HEK293 (cell line): ENCODE measurements around the gene SMIM41.

Source experiments
- GLI4 ChIP-seq: fragments of 450-650 bp; formaldehyde crosslinking; IDR thresholded peaks from 2 replicates; pipeline ENCODE4 v1.5.1; 2016; ENCODE audit warnings: missing biosample characterization, missing genetic modification characterization
- KLF10 ChIP-seq: fragments of 450-650 bp; IDR thresholded peaks from 2 replicates; pipeline ENCODE4 v1.5.1; 2018; ENCODE audit warnings: missing biosample characterization, mild to moderate bottlenecking, missing genetic modification characterization
- PATZ1 ChIP-seq: fragments of 450-650 bp; formaldehyde crosslinking; IDR thresholded peaks from 2 replicates; pipeline ENCODE4 v1.5.1; 2016; ENCODE audit warnings: missing biosample characterization, missing genetic modification characterization
- RBAK ChIP-seq: fragments of 450-650 bp; formaldehyde crosslinking; IDR thresholded peaks from 2 replicates; pipeline ENCODE4 v1.5.1; 2016; ENCODE audit warnings: missing biosample characterization, missing genetic modification characterization
- SETDB1 ChIP-seq: IDR thresholded peaks from one replicate; pipeline ENCODE4 v1.6.1; 2017; ENCODE audit warnings: mild to moderate bottlenecking, low read length, moderate library complexity, mixed read lengths; ENCODE audit not compliant: insufficient read length
- TSHZ1 ChIP-seq: fragments of 450-650 bp; formaldehyde crosslinking; IDR thresholded peaks from 2 replicates; pipeline ENCODE4 v1.5.1; 2016; ENCODE audit warnings: missing biosample characterization, missing genetic modification characterization, borderline replicate concordance
- ZBTB10 ChIP-seq: fragments of 450-650 bp; formaldehyde crosslinking; IDR thresholded peaks from 2 replicates; pipeline ENCODE4 v1.5.1; 2016; ENCODE audit warnings: missing biosample characterization, missing genetic modification characterization
- ZFP41 ChIP-seq: fragments of 450-650 bp; formaldehyde crosslinking; IDR thresholded peaks from 2 replicates; pipeline ENCODE4 v1.5.1; 2016; ENCODE audit warnings: missing biosample characterization, missing genetic modification characterization, borderline replicate concordance
- ZNF148 ChIP-seq: fragments of 450-650 bp; formaldehyde crosslinking; IDR thresholded peaks from 2 replicates; pipeline ENCODE4 v1.5.0; 2017; ENCODE audit warnings: missing biosample characterization, missing genetic modification characterization, borderline replicate concordance
- ZNF169 ChIP-seq: fragments of 450-650 bp; formaldehyde crosslinking; IDR thresholded peaks from 2 replicates; pipeline ENCODE4 v1.5.1; 2016; ENCODE audit warnings: missing biosample characterization, missing genetic modification characterization
- ZNF223 ChIP-seq: fragments of 450-650 bp; formaldehyde crosslinking; IDR thresholded peaks from 2 replicates; pipeline ENCODE4 v1.5.1; 2016; ENCODE audit warnings: missing biosample characterization, missing genetic modification characterization
- ZNF239 ChIP-seq: fragments of 450-650 bp; formaldehyde crosslinking; IDR thresholded peaks from 2 replicates; pipeline ENCODE4 v1.5.1; 2016; ENCODE audit warnings: missing biosample characterization, missing genetic modification characterization
- ZNF248 ChIP-seq: fragments of 450-650 bp; formaldehyde crosslinking; IDR thresholded peaks from 2 replicates; pipeline ENCODE4 v1.5.1; 2017; ENCODE audit warnings: missing biosample characterization, missing genetic modification characterization
- ZNF266 ChIP-seq: fragments of 450-650 bp; formaldehyde crosslinking; IDR thresholded peaks from 2 replicates; pipeline ENCODE4 v1.5.1; 2016; ENCODE audit warnings: missing biosample characterization, missing genetic modification characterization, low read depth
- ZNF292 ChIP-seq: fragments of 450-650 bp; formaldehyde crosslinking; IDR thresholded peaks from 2 replicates; pipeline ENCODE4 v1.5.1; 2016; ENCODE audit warnings: low read depth, missing biosample characterization, missing genetic modification characterization, borderline replicate concordance
- ZNF354C ChIP-seq: fragments of 450-650 bp; formaldehyde crosslinking; IDR thresholded peaks from 2 replicates; pipeline ENCODE4 v1.5.1; 2016; ENCODE audit warnings: missing biosample characterization, missing genetic modification characterization, low read depth, borderline replicate concordance
- ZNF362 ChIP-seq: fragments of 450-650 bp; formaldehyde crosslinking; IDR thresholded peaks from 2 replicates; pipeline ENCODE4 v1.5.1; 2016; ENCODE audit warnings: missing biosample characterization, missing genetic modification characterization
- ZNF366 ChIP-seq: fragments of 450-650 bp; formaldehyde crosslinking; conservative IDR thresholded peaks from 2 replicates; pipeline ENCODE4 v1.5.1; 2016; ENCODE audit warnings: missing biosample characterization, missing genetic modification characterization
- ZNF404 ChIP-seq: fragments of 450-650 bp; formaldehyde crosslinking; IDR thresholded peaks from 2 replicates; pipeline ENCODE4 v1.5.1; 2017; ENCODE audit warnings: missing biosample characterization, missing genetic modification characterization
- ZNF529 ChIP-seq: fragments of 450-650 bp; formaldehyde crosslinking; IDR thresholded peaks from 2 replicates; pipeline ENCODE4 v1.5.1; 2017; ENCODE audit warnings: missing genetic modification characterization, missing biosample characterization; ENCODE audit not compliant: insufficient replicate concordance
- ZNF571 ChIP-seq: fragments of 450-650 bp; formaldehyde crosslinking; IDR thresholded peaks from 2 replicates; pipeline ENCODE4 v1.5.0; 2017; ENCODE audit warnings: missing biosample characterization, missing genetic modification characterization
- ZNF624 ChIP-seq: fragments of 450-650 bp; formaldehyde crosslinking; IDR thresholded peaks from 2 replicates; pipeline ENCODE4 v1.5.1; 2017; ENCODE audit warnings: missing biosample characterization, missing genetic modification characterization
- ZNF654 ChIP-seq: fragments of 450-650 bp; formaldehyde crosslinking; IDR thresholded peaks from 2 replicates; pipeline ENCODE4 v1.5.1; 2016; ENCODE audit warnings: low read depth, missing biosample characterization, missing genetic modification characterization
- ZNF777 ChIP-seq: fragments of 450-650 bp; formaldehyde crosslinking; IDR thresholded peaks from 2 replicates; pipeline ENCODE4 v1.5.1; 2017; ENCODE audit warnings: missing biosample characterization, missing genetic modification characterization, borderline replicate concordance
- ZNF830 ChIP-seq: fragments of 450-650 bp; IDR thresholded peaks from 2 replicates; pipeline ENCODE4 v1.5.0; 2018; ENCODE audit warnings: missing biosample characterization, missing genetic modification characterization, low read depth, mild to moderate bottlenecking, moderate library complexity
- ZNF837 ChIP-seq: fragments of 450-650 bp; formaldehyde crosslinking; IDR thresholded peaks from 2 replicates; pipeline ENCODE4 v1.5.1; 2016; ENCODE audit warnings: missing biosample characterization, missing genetic modification characterization
- ZSCAN16 ChIP-seq: fragments of 450-650 bp; formaldehyde crosslinking; IDR thresholded peaks from 2 replicates; pipeline ENCODE4 v1.5.1; 2016; ENCODE audit warnings: missing biosample characterization, missing genetic modification characterization
- ZXDB ChIP-seq: fragments of 450-650 bp; formaldehyde crosslinking; IDR thresholded peaks from 2 replicates; pipeline ENCODE4 v1.5.1; 2016; ENCODE audit warnings: missing biosample characterization, missing genetic modification characterization

SMIM41 gene

GRCh38 chr12:52050758-52051541, 28.6 kb upstream of the SMIM41 start, which contains the start of gene NR4A1 (continued):
- TF ChIP-seq SETDB1 (no peak), ZNF354C (tag by site-specific recombination) (no peak), ZNF223 (no peak), ZNF266 (tag by site-specific recombination) (no peak), ZXDB (tag by site-specific recombination) (peak; percentile 90), ZNF366 (no peak), KLF10 (tag by site-specific recombination) (peak; percentile 92), ZNF837 (tag by site-specific recombination) (no peak), ZNF777 (tag by site-specific recombination) (peak; percentile 45; the same call in 1 of the 2 replicates), ZNF529 (tag by site-specific recombination) (no peak), ZNF148 (tag by site-specific recombination) (no peak), GLI4 (tag by site-specific recombination) (no peak), ZFP41 (tag by site-specific recombination) (no peak), ZNF362 (tag by site-specific recombination) (no peak), ZNF404 (tag by site-specific recombination) (no peak), ZNF169 (tag by site-specific recombination) (no peak), ZSCAN16 (no peak), PATZ1 (peak; percentile 66), ZNF571 (tag by site-specific recombination) (no peak), TSHZ1 (tag by site-specific recombination) (0 out of 2 replicates have a peak, but pooled peaks have one; percentile 51), RBAK (no peak), ZNF654 (tag by site-specific recombination) (no peak), ZNF830 (no peak), ZNF248 (tag by site-specific recombination) (no peak), ZNF624 (tag by site-specific recombination) (no peak), ZNF239 (tag by site-specific recombination) (no peak), ZBTB10 (tag by site-specific recombination) (no peak; the same call in 1 of the 2 replicates), ZNF292 (tag by site-specific recombination) (no peak)
